ENCODE results near the gene ACAA2.
"Not testable (repeated sequence)": the region's sequence is repeated elsewhere in the genome, so short reads cannot be mapped to it uniquely, and the experiment has no call there.

DNA sequence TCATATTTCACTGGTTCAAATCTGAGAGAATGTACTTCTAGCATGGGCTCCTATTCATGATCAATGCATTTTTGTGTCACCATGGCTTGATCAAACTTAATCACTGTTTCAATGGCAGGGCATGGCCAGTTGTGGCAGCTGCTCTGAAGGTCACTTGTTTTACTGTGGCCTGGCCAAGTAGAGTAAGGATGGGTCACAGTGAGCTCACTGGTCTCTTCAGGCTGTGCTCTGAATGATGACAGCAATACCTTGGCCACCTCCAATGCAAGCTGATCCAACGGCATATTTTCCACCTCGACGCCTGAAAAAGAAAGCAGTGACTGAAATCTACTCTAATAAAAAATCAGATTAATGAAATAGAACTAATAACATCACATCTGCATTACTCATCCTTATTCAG, 29.7 kb downstream of the ACAA2 start:
- TF ChIP-seq POLR2A (IDR thresholded peaks at IDR 0.05) = not testable (repeated sequence)
- TF ChIP-seq, protein P1, sequence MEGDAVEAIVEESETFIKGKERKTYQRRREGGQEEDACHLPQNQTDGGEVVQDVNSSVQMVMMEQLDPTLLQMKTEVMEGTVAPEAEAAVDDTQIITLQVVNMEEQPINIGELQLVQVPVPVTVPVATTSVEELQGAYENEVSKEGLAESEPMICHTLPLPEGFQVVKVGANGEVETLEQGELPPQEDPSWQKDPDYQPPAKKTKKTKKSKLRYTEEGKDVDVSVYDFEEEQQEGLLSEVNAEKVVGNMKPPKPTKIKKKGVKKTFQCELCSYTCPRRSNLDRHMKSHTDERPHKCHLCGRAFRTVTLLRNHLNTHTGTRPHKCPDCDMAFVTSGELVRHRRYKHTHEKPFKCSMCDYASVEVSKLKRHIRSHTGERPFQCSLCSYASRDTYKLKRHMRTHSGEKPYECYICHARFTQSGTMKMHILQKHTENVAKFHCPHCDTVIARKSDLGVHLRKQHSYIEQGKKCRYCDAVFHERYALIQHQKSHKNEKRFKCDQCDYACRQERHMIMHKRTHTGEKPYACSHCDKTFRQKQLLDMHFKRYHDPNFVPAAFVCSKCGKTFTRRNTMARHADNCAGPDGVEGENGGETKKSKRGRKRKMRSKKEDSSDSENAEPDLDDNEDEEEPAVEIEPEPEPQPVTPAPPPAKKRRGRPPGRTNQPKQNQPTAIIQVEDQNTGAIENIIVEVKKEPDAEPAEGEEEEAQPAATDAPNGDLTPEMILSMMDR (IDR thresholded peaks at IDR 0.05) = not testable (repeated sequence)
